ENCODE measurements around the gene RAD1.

The RAD1 gene

GRCh38 chr5:34941936-34942335 lies 26.6 kb upstream of the RAD1 start:
- peak; percentile 19 for DNase-seq (ENCODE audit: low read depth, low spot score)
- H3K4me3 ChIP-seq (ENCODE audit: low read depth, low read length) = no peak overlapping the region
- no peak for TF ChIP-seq CTCF (IDR thresholded peaks at IDR 0.05; ENCODE audit: low read depth, low read length)
- in situ Hi-C loops (cut with HindIII; ENCODE audit: low sequenced_read_pairs) = no loop called here

GRCh38 chr5:34932947-34933346 lies 17.6 kb upstream of the RAD1 start:
- H3K4me3 ChIP-seq (ENCODE audit: low read depth, low read length) = no peak overlapping the region
- TF ChIP-seq CTCF (IDR thresholded peaks at IDR 0.05; ENCODE audit: low read depth, low read length) = no peak
- in situ Hi-C loops (cut with HindIII; ENCODE audit: low sequenced_read_pairs) = no loop called here
- DNase-seq (ENCODE audit: low read depth, low spot score) = no peak

- H3K4me3 ChIP-seq (ENCODE audit: low read depth, low read length) = peak overlapping the region; percentile 87
- in situ Hi-C loops (cut with HindIII; ENCODE audit: low sequenced_read_pairs) = no loop called here
- DNase-seq (ENCODE audit: low read depth, low spot score) = no peak
- no peak for TF ChIP-seq CTCF (IDR thresholded peaks at IDR 0.05; ENCODE audit: low read depth, low read length)
These were observed 15.6 kb upstream of the RAD1 start for GRCh38 chr5:34930870-34931269.

- peak; percentile 60 for DNase-seq (ENCODE audit: low read depth, low spot score)
- TF ChIP-seq CTCF (IDR thresholded peaks at IDR 0.05; ENCODE audit: low read depth, low read length) = no peak
- in situ Hi-C loops (cut with HindIII; ENCODE audit: low sequenced_read_pairs) = no loop called here
These were observed 15.1 kb upstream of the RAD1 start for GRCh38 chr5:34930462-34930844.

GRCh38 chr5:34929720-34930461 lies 14.6 kb upstream of the RAD1 start:
- TF ChIP-seq CTCF (IDR thresholded peaks at IDR 0.05; ENCODE audit: low read depth, low read length) = no peak
- DNase-seq (ENCODE audit: low read depth, low spot score) = peak; percentile 82
- in situ Hi-C loops (cut with HindIII; ENCODE audit: low sequenced_read_pairs) = no loop called here

More at GRCh38 chr5:34930462-34930844, 15.1 kb upstream of the RAD1 start:
- H3K4me3 ChIP-seq (ENCODE audit: low read depth, low read length) = peak overlapping the region; percentile 87

GRCh38 chr5:34929134-34929719 lies 13.9 kb upstream of the RAD1 start, which contains the start of gene DNAJC21:
Gene DNAJC21 (plus strand): TSS chr5:34929559. CDS start chr5:34929820, 261 bp downstream.
- in situ Hi-C loops (cut with HindIII; ENCODE audit: low sequenced_read_pairs) = no loop called here

More at GRCh38 chr5:34929720-34930461, 14.6 kb upstream of the RAD1 start:
- H3K4me3 ChIP-seq (ENCODE audit: low read depth, low read length) = peak overlapping the region; percentile 87

More at GRCh38 chr5:34929134-34929719, 13.9 kb upstream of the RAD1 start, which contains the start of gene DNAJC21:
- H3K4me3 ChIP-seq (ENCODE audit: low read depth, low read length) = peak within 1 kb of the TSS; percentile 87
- TF ChIP-seq CTCF (IDR thresholded peaks at IDR 0.05; ENCODE audit: low read depth, low read length) = no peak
- DNase-seq (ENCODE audit: low read depth, low spot score) = peak; percentile 98

Measured in astrocyte of the spinal cord (primary cell).